Large intestine (tissue), 3 donors: ENCODE data around the gene CADM1. TPM values are rescaled to one million over a fixed set of nuclear protein-coding genes. Genes with fewer than 3 reads are reported as not detected.

ENCODE experiments used
- DNase-seq, 2 donors: peaks; one replicate each; pipeline versions ENCODE4 v3.0.0 to v3.0.0-alpha.2; 2013
- H3K27ac ChIP-seq: one replicate; pipeline ENCODE4 v1.5.1; 2013; ENCODE audit warnings: low read length
- H3K27me3 ChIP-seq: 2 replicates; pipeline ENCODE4 v1.6.1; 2013; ENCODE audit warnings: low read length; ENCODE audit not compliant: control insufficient read depth, insufficient read depth
- H3K36me3 ChIP-seq: 2 replicates; pipeline ENCODE4 v1.6.1; 2013; ENCODE audit warnings: low read length; ENCODE audit not compliant: control insufficient read depth, insufficient read depth
- H3K4me1 ChIP-seq: one replicate; pipeline ENCODE4 v1.6.1; 2013; ENCODE audit warnings: low read length; ENCODE audit not compliant: control insufficient read depth, insufficient read depth
- H3K4me3 ChIP-seq: one replicate; pipeline ENCODE4 v1.5.1; 2013; ENCODE audit warnings: low read length
- H3K9me3 ChIP-seq: one replicate; pipeline ENCODE4 v1.6.1; 2013; ENCODE audit warnings: mild to moderate bottlenecking, low read depth, low read length, moderate library complexity; ENCODE audit not compliant: control insufficient read depth
- WGBS: methylation state at CpG from one replicate; pipeline ENCODE4 v1.1.5; 2013; ENCODE audit warnings: low lambda C conversion rate; ENCODE audit not compliant: insufficient coverage; 5-methylcytosine and 5-hydroxymethylcytosine counted together
- polyA plus RNA-seq: library from polyadenylated mRNA; unstranded; fragments of 120-200 nt; gene quantifications from one replicate; pipeline ENCODE4 v1.2.1, GENCODE V29; 2013

Gene CADM1
- polyA plus RNA-seq, 1 donor, result 32.7 TPM

DNA sequence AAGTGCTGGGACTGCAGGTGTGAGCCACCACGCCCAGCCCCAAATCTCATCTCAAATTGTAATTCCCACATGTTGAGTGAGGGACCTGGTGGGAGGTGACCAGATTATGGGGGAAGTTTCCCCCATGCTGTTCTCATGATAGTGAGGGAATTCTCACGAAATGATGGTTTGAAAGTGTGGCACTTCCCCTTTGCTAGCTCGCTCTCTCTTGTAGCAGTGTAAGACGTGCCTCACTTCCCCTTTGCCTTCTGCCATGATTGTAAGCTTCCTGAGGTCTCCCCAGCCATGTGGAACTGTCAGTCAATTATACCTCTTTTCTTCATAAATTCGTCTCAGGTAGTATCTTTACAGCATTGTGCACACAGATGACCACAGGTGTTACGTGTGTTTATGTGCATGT is 357.8 kb downstream of the CADM1 start:
- no peaks in the 10 kb centered on the region for H3K9me3 ChIP-seq
- H3K4me1 ChIP-seq, result no peaks in the 10 kb centered on the region
- no peaks in the 10 kb centered on the region for H3K36me3 ChIP-seq
- no peak overlapping the region for H3K27ac ChIP-seq
- no peak for DNase-seq
- 90% methylated on average over 2 of the region's 6 CpGs for WGBS
- no peak overlapping the region for H3K4me3 ChIP-seq
- H3K27me3 ChIP-seq, result peaks cover 6% of the 10 kb centered on the region

DNA sequence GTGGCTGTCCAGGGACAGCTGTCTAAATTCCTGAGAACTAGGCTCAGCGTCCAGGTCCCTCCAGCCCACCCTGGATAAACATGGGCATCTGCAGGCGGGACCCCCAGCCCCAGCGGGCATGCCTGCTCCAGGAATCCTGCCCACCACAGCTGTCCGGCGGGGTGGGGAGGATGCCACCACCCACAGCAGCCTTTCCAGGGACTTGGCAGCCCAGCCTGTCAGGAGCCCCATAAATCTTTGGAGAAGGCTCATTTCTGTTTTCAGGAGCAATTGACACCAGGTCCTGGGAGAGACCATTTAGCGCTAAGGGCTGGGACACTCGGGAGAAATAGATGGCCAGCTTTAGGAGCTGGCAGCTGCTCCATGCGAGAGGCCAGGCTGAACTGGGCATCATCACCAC is 358.9 kb downstream of the CADM1 start:
- H3K4me3 ChIP-seq, result no peak overlapping the region
- no CpG with 5 or more reads among the region's 8 CpGs for WGBS
- H3K27ac ChIP-seq, result no peak overlapping the region
- DNase-seq, result no peak
- H3K36me3 ChIP-seq, result no peaks in the 10 kb centered on the region
- H3K4me1 ChIP-seq, result no peaks in the 10 kb centered on the region
- H3K27me3 ChIP-seq, result peaks cover 6% of the 10 kb centered on the region
- no peaks in the 10 kb centered on the region for H3K9me3 ChIP-seq

DNA sequence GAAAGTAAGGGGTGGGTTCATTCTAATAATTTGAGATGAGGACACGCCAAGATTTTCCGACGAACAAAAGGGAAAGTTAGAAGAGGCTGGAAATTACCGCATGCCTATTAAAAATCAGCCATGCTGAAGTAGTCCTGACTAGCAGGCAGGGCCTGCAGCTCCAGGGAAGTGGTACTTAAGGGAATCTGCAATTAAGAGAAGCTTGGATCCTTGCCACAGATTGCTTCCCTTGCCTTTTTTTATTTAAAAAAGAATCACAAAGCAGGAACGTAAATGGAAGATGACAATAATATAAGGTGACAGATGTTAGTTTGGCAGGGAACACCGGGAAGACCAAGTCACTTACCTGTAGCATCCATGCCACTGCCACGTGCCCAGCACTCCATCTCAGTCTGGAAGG is 359.3 kb downstream of the CADM1 start:
- no peaks in the 10 kb centered on the region for H3K4me1 ChIP-seq
- H3K36me3 ChIP-seq, result no peaks in the 10 kb centered on the region
- DNase-seq, result no peak
- H3K27me3 ChIP-seq, result peaks cover 6% of the 10 kb centered on the region
- H3K4me3 ChIP-seq, result no peak overlapping the region
- no peaks in the 10 kb centered on the region for H3K9me3 ChIP-seq
- no peak overlapping the region for H3K27ac ChIP-seq
- WGBS, result no CpG with 5 or more reads among the region's 7 CpGs

DNA sequence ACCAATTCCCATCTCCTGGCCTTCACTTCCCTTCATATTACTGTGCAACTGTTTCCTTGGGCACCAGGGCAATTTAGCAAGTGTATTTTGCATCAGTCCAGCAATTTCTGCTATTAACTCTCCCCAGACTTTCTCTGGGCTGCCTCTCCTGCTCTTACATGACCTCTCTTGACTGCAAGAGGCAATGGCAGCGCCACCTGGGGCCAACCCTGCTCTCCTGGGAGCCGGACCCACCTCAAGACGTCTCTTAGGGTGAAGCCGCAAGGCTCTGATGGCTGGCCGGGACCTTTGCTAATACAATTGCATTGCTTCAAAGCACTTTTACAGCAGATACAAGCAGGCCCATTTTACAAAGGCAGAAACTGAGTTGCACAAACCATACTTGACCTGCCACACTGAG is 360.2 kb downstream of the CADM1 start:
- H3K27ac ChIP-seq, result no peak overlapping the region
- no peaks in the 10 kb centered on the region for H3K36me3 ChIP-seq
- peaks cover 6% of the 10 kb centered on the region for H3K27me3 ChIP-seq
- no peak for DNase-seq
- no peaks in the 10 kb centered on the region for H3K9me3 ChIP-seq
- no peak overlapping the region for H3K4me3 ChIP-seq
- H3K4me1 ChIP-seq, result no peaks in the 10 kb centered on the region
- WGBS, result no CpG with 5 or more reads among the region's 5 CpGs

DNA sequence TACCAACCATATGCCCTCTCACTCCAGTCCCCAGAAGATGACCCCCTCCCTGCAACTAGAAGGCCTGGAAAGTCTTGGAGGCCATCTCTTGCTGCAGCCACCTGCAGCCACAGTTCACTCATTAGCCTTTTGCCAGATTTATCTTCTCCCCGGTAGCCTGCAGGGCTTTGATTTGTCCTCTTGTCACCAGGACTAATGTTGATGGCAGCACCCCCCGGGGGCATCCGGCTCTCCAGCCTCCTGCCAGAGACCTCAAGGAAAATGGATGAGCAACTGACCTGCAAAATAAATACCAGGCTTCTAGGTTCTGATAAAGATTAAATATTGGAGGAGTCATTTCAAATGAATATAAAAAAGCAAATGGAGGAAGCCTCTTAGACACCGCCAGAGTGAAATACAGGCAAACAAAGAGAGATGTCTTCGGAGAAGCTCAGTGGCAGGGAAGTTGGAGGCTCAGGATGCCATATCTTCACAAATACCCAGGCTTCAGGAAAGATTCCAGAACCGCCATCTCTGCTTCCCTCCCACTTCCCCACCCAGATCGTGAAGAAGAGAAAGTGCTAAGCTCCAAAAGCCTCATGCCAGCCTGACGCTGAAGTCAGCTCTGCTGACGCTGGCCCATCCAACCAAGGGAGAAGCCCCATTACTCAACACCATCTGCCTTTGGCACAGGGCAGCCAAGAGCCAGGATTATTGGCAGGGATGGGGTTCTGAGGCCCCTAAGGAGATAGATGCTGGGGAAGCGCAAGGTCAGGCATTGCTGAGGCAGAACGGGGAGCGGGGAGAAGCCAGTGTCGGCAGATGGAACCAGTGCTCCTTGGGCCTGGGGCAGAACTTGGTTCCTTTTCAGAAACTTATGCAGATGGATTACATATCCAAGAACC is 362.7 kb downstream of the CADM1 start:
- no peak overlapping the region for H3K4me3 ChIP-seq
- no peaks in the 10 kb centered on the region for H3K36me3 ChIP-seq
- H3K27ac ChIP-seq, result no peak overlapping the region
- no peak for DNase-seq
- H3K9me3 ChIP-seq, result no peaks in the 10 kb centered on the region
- no peaks in the 10 kb centered on the region for H3K4me1 ChIP-seq
- WGBS, result 67% methylated on average over 1 of the region's 13 CpGs
- peaks cover 6% of the 10 kb centered on the region for H3K27me3 ChIP-seq

DNA sequence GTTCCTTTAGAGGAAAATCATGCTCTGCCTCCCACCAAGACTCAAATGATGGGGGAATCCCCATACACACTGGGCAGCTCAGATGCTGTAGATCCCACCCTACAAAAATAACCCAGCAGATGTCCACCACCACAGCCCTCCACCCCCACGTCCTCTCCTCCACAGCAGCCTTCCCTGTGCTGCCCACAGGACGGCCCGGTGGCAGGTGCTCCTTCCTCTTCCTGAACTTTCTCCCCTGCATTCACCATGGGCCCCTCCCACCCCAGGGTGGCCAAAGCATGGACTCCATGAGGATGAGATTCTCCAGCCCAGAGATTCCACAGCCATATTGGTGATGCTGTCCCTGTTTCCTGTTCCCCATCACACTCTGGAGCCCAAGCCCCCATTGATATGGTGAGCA is 368.3 kb downstream of the CADM1 start:
- no peak overlapping the region for H3K4me3 ChIP-seq
- H3K4me1 ChIP-seq, result no peaks in the 10 kb centered on the region
- no peaks in the 10 kb centered on the region for H3K27me3 ChIP-seq
- WGBS, result no CpG with 5 or more reads among the region's 3 CpGs
- H3K36me3 ChIP-seq, result no peaks in the 10 kb centered on the region
- no peaks in the 10 kb centered on the region for H3K9me3 ChIP-seq
- DNase-seq, result no peak
- H3K27ac ChIP-seq, result no peak overlapping the region

DNA sequence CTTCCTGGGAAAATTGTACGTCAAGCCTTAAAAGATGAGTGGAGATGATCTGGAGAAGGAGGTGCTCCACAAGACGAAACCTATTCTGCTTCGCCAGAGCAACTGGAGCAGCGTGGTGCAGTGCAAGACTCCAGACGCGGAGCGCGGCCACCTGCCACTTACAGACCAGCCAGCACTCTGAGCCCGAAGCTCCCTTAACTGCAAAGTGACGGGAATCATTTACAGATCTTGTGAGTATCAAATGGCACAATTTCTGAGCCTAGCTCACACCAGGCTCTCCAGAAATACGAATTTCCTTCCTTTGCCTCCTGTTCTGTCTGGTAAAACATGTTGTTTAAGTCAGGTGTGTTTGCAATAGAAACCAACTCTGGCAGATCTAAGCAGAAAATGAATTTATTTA is 369.3 kb downstream of the CADM1 start:
- no CpG with 5 or more reads among the region's 11 CpGs for WGBS

DNA sequence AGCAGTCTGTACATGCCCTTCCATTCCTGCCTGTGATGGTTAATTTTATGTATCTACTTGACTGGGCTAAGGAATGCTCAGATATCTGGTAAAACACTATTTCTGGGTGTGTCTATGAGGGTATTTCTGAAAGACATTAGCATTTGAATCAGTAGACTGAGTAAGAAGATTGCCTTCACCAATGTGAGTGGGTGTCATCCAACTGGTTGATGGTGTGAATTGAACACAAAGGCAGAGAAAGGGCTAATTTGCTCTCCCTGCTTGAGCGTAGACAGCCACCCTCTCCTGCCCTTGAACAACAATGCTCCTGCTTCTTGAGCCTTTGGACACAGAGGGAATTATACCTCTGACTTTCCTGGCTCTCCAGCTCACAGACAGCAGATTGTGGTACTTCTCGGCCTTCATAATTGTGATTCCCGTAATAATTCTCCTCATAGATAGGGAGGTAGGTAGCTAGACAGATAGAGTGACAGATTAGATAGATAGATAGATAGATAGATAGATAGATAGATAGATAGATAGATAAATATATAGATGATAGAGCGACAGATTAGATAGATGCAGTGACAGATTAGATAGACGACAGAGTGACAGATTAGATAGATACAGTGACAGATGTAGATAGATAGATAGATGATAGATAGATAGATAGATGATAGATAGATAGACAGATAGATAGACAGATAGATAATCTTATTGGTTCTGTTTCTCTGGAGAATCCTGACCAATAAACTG is 370.6 kb downstream of the CADM1 start:
- Histone ChIP-seq H3K36me3 (no peaks in the 10 kb centered on the region), H3K9me3 (no peaks in the 10 kb centered on the region), H3K27ac (no peak overlapping the region), H3K4me1 (no peaks in the 10 kb centered on the region), H3K27me3 (peaks cover 4% of the 10 kb centered on the region), H3K4me3 (no peak overlapping the region)
- 85% methylated on average over 2 of the region's 5 CpGs for WGBS
- no peak for DNase-seq

More for the DNA sequence above, 369.3 kb downstream of the CADM1 start:
- Histone ChIP-seq H3K9me3 (no peaks in the 10 kb centered on the region), H3K36me3 (no peaks in the 10 kb centered on the region), H3K4me3 (no peak overlapping the region), H3K27me3 (no peaks in the 10 kb centered on the region), H3K27ac (no peak overlapping the region), H3K4me1 (no peaks in the 10 kb centered on the region)
- no peak for DNase-seq

DNA sequence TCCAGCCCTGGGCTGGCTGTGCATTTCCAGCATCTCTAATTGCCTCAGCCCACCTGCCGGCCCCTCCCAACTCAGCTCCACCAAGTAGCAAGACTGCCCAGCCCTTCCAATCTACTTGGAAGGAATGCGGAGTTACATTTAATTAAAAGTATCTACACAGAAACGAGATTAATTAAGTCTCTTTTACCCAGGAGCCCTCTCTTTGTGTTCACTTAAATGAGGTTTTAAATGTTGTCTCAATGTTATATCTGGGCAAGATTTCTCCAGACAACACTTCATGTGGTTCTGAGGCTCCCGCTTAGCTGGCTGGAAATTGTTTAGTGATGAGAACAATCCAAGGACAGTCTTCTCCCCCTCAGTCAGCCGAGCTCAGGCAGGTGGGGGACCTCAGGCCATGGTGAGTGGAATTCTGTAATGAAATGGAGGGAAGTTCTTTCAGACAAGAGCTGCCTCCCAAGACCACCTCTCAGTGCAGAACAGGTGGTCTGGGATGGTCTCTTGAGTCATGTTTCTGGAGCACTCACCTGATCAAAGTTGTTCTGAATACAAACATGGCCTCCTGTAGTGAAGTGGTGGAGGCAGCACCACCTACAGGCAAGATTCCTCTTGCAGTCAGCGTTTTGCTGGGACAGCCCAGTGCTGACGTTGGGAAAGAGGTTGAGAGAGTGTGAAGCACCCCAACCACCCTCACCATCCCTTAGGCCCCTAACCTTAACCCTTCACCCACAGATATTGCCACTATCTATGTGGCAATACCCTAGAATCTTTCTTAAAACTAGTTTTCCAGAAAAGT is 371.6 kb downstream of the CADM1 start:
- H3K27ac ChIP-seq, result no peak overlapping the region
- no CpG with 5 or more reads among the region's 7 CpGs for WGBS
- no peaks in the 10 kb centered on the region for H3K36me3 ChIP-seq
- peaks cover 4% of the 10 kb centered on the region for H3K27me3 ChIP-seq
- no peak overlapping the region for H3K4me3 ChIP-seq
- H3K4me1 ChIP-seq, result no peaks in the 10 kb centered on the region
- H3K9me3 ChIP-seq, result no peaks in the 10 kb centered on the region
- DNase-seq, result no peak
